GM12801 (cell line): ENCODE data around the gene DBI.

Experiments
- CTCF ChIP-seq: IDR thresholded peaks from one replicate; pipeline ENCODE4 v1.5.1; 2011; ENCODE audit warnings: control low read depth; ENCODE audit not compliant: insufficient read length; ENCODE audit errors: extremely low read depth

Gene DBI

GRCh38 chr2:119419065-119419464, 52.3 kb downstream of the DBI start:
- TF ChIP-seq CTCF: no peak

- no peak for TF ChIP-seq CTCF
Measured at GRCh38 chr2:119419803-119420508, 53.2 kb downstream of the DBI start.

GRCh38 chr2:119421304-119421703, 54.5 kb downstream of the DBI start:
- TF ChIP-seq CTCF: no peak

GRCh38 chr2:119421741-119422140, 55.0 kb downstream of the DBI start:
- no peak for TF ChIP-seq CTCF
